Glomerular visceral epithelial cell (primary cell): ENCODE data around the gene TIMM13.

Experiments used
- DNase-seq: peaks from one replicate; pipeline ENCODE4 v3.0.0-alpha.2; 2016; ENCODE audit errors: extremely low spot score

TIMM13 gene

GRCh38 chr19:2382530-2383222, 44.7 kb downstream of the TIMM13 start:
- no peak for DNase-seq

GRCh38 chr19:2381148-2381820, 46.1 kb downstream of the TIMM13 start:
- no peak for DNase-seq

GRCh38 chr19:2380567-2380966, 46.8 kb downstream of the TIMM13 start:
- DNase-seq = no peak

GRCh38 chr19:2376784-2377519, 50.4 kb downstream of the TIMM13 start:
- no peak for DNase-seq
